ENCODE measurements around the gene NDUFS7. TPM values are rescaled to one million over a fixed set of nuclear protein-coding genes. Genes with fewer than 3 reads are reported as not detected.

Gene NDUFS7
- total RNA-seq, 4 donors from 2014 or later, result 124 to 191 (median 165) TPM

GRCh38 chr19:1401889-1402217 lies 18.1 kb downstream of the NDUFS7 start:
- H3K4me1 ChIP-seq, result peaks cover 30 to 63% (median 35%) of the 10 kb centered on the region in 3 donors
- H3K9me3 ChIP-seq, result no peaks in the 10 kb centered on the region
- no peaks in the 10 kb centered on the region for H3K36me3 ChIP-seq
- 57 to 59% methylated on average over 9 to 11 of the region's 11 CpGs for WGBS, 2 donors
- no peak for DNase-seq
- peak overlapping the region; percentile 46 to 83 (median 56) for H3K4me3 ChIP-seq
- H3K27me3 ChIP-seq, result peaks cover 0 to 5% (median 0%) of the 10 kb centered on the region in 4 donors
- TF ChIP-seq POLR2A (IDR thresholded peaks at IDR 0.05) (no peak), CTCF (IDR thresholded peaks at IDR 0.05) (peak in 1 of 6 experiments; percentile 4)
- intact Hi-C loops (cut with DNase I), result loop anchor here (10.0 kb wide), 1 partner anchor 127 kb away; the partner anchor contains the start of gene FAM174C
- peak overlapping the region in 2 of 4 donors; percentile 32 to 61 for H3K27ac ChIP-seq

GRCh38 chr19:1402411-1403070 lies 18.8 kb downstream of the NDUFS7 start:
- no peak for DNase-seq
- peaks cover 30 to 62% (median 36%) of the 10 kb centered on the region in 3 donors for H3K4me1 ChIP-seq
- intact Hi-C loops (cut with DNase I), result loop anchor here (10.0 kb wide), 1 partner anchor 128 kb away; the partner anchor contains the start of gene FAM174C
- H3K36me3 ChIP-seq, result no peaks in the 10 kb centered on the region
- H3K27ac ChIP-seq, result peak overlapping the region in 3 of 4 donors; percentile 45 to 61 (median 58)
- H3K9me3 ChIP-seq, result no peaks in the 10 kb centered on the region
- TF ChIP-seq CTCF (IDR thresholded peaks at IDR 0.05) (no peak), POLR2A (IDR thresholded peaks at IDR 0.05) (no peak)
- H3K27me3 ChIP-seq, result peaks cover 0 to 5% (median 0%) of the 10 kb centered on the region in 4 donors
- WGBS, 2 donors, result 23 to 46% methylated on average over 14 to 20 of the region's 25 CpGs
- H3K4me3 ChIP-seq, result peak overlapping the region in 1 of 4 donors; percentile 26

DNA sequence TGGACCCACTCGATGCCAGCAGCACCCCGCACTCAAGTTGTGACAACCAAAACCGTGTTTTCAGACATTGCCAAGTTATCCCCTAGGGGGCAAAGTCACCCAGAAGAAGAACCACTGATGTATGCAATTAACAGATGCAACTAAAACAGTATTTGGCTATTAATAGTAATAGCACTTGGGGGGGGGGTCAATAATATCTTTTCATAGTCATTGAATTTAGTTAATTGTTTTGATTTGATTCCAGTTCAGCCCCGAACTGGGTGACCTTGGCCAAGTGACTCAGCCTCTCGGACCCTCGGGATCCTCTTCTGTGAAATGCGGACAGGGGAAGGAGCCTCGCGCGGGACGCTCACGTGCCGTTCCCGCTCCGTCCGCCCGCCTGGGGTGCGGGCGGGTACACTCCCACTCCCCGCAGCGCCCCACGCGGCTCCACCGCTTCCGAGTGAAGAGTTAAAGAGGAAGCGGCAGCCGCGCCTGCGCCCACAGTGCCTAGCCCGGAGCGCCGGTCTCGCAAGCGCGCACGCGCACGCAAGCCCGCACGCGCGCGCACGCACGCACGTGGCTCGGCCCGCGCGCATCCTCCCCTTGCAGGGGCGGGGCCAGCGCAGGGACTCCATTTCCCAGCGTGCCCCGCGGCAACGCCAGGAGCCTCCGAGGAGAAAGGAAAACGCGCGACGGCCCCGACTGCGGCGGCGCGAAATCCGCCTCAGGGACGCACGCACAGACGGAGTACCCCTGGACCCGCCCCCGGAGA lies 23.2 kb downstream of the NDUFS7 start:
- peak overlapping the region; percentile 85 to 100 (median 96) for H3K27ac ChIP-seq
- intact Hi-C loops (cut with DNase I), result loop anchor here (10.0 kb wide), 1 partner anchor 132 kb away; the partner anchor contains the start of gene FAM174C
- peak; percentile 83 for DNase-seq
- TF ChIP-seq POLR2A (IDR thresholded peaks at IDR 0.05), result peak in 1 of 4 donors; percentile 30
- TF ChIP-seq CTCF (IDR thresholded peaks at IDR 0.05), result peak; percentile 19 to 42 (median 27)
- H3K36me3 ChIP-seq, result peaks cover 0 to under 1% (median 0%) of the 10 kb centered on the region in 3 donors
- no peaks in the 10 kb centered on the region for H3K9me3 ChIP-seq
- no peaks in the 10 kb centered on the region for H3K27me3 ChIP-seq
- WGBS, 2 donors, result 0% methylated on average over 4 to 6 of the region's 72 CpGs
- H3K4me3 ChIP-seq, result peak overlapping the region; percentile 92 to 99 (median 96)
- H3K4me1 ChIP-seq, result peaks cover 46 to 71% (median 47%) of the 10 kb centered on the region in 3 donors

DNA sequence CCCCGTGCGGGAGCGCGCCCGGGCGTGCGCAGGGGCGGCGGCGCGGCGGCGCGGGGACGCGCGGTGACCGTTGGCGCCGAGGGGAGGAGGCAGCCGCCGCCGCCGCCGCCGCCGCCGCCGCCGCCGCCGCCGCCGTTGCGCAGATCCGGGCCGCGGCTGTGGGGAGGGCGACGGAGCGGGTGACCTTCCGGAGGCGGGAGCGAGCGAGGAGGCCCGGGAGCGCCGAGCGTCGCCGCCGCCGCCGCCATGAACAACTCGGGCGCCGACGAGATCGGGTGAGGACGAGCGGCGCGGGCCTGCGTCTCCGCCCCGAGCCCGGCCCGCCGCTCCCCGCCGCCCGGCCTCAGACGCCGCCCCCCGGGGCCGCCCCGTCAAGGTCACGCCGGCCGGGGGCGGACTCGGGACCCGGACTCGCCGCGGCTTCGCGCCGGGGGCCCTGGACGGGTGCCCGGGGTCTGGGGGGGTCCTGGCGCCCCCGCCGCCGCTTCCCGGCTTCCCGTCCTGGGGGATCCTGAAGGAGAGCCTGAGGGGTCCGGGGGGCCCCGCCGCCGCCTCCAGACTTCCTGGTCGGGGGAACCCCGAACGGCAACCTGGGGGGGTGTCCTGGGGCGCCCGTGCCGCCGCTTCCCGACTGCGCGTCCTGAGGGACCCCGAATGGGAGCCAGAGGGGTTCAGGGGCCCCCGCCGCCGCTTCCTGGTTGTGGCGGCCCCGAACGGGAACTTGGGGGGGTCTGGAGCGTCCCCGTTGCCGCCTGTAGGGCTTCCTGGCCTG lies 24.0 kb downstream of the NDUFS7 start, which contains the start of gene DAZAP1:
Gene DAZAP1 (plus strand): TSS at position 59 of the 772 bp plus-strand sequence. CDS start 188 bp downstream, at position 247.
- WGBS, 2 donors, result 0% methylated on average over 2 of the region's 121 CpGs; no CpG with 5 or more reads in 1 of the 2 donors
- H3K4me1 ChIP-seq, result peaks cover 47 to 71% (median 52%) of the 10 kb centered on the region in 3 donors
- H3K36me3 ChIP-seq, result peaks cover 0 to 9% (median 0%) of the 10 kb centered on the region in 3 donors
- H3K27me3 ChIP-seq, result no peaks in the 10 kb centered on the region
- no peak for DNase-seq
- H3K27ac ChIP-seq, result peak within 1 kb of the TSS; percentile 96 to 100 (median 98)
- no peaks in the 10 kb centered on the region for H3K9me3 ChIP-seq
- TF ChIP-seq CTCF (IDR thresholded peaks at IDR 0.05), result no peak
- peak in 2 of 4 donors; percentile 6 to 47 for TF ChIP-seq POLR2A (IDR thresholded peaks at IDR 0.05)
- intact Hi-C loops (cut with DNase I), result loop anchor here (10.0 kb wide), 1 partner anchor 133 kb away; the partner anchor contains the start of gene FAM174C
- H3K4me3 ChIP-seq, result peak within 1 kb of the TSS; percentile 92 to 99 (median 96)

All from esophagus squamous epithelium (tissue), 5 donors.